ENCODE measurements around the gene MMD2. TPM values are rescaled to one million over a fixed set of nuclear protein-coding genes. Genes with fewer than 3 reads are reported as not detected.

The MMD2 gene
- total and polyA plus RNA-seq, 12 donors = not detected

GRCh38 chr7:4999369-4999950 lies 40.5 kb upstream of the MMD2 start:
- Histone ChIP-seq H3K9me3 (no peaks in the 10 kb centered on the region), H3K4me3 (no peak overlapping the region), H3K27me3 (no peaks in the 10 kb centered on the region), H3K27ac (no peak overlapping the region), H3K36me3 (peaks cover 0 to 69% (median 24%) of the 10 kb centered on the region in 9 donors), H3K4me1 (no peaks in the 10 kb centered on the region)
- WGBS, 2 donors = 93 to 96% methylated on average over 5 of the region's 5 CpGs
- ATAC-seq (no peak), DNase-seq (no peak)
- TF ChIP-seq CTCF (IDR thresholded peaks at IDR 0.05) = no peak
- intact Hi-C loops (cut with DNase I) = no loop called here

DNA sequence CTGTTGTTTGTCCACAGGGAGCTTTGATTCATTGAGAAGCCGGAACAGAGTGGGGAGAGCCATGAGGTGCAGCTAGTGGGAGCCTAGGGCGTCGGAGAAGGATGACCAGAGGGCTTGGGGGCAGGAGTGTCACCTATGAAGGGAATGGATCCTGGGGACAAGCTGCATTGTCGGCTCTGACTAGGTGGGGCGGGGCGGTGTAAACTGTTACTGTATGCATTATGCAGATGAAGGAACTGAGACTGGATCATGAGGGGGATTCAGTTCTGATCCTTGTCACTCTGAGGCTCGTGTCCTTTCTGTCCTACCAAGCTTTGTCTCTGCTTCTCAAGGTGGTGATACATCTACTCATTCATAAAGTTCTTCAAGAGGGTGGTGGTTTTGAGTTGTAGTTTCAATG lies 39.9 kb upstream of the MMD2 start:
- ATAC-seq = no peak
- no peak for DNase-seq
- H3K36me3 ChIP-seq = peaks cover 0 to 73% (median 30%) of the 10 kb centered on the region in 9 donors
- H3K9me3 ChIP-seq = no peaks in the 10 kb centered on the region
- H3K4me1 ChIP-seq = no peaks in the 10 kb centered on the region
- WGBS, 2 donors = 91 to 96% methylated on average over 7 of the region's 7 CpGs
- no peak for TF ChIP-seq CTCF (IDR thresholded peaks at IDR 0.05)
- H3K27me3 ChIP-seq = no peaks in the 10 kb centered on the region
- no peak overlapping the region for H3K27ac ChIP-seq
- intact Hi-C loops (cut with DNase I) = no loop called here
- no peak overlapping the region for H3K4me3 ChIP-seq

DNA sequence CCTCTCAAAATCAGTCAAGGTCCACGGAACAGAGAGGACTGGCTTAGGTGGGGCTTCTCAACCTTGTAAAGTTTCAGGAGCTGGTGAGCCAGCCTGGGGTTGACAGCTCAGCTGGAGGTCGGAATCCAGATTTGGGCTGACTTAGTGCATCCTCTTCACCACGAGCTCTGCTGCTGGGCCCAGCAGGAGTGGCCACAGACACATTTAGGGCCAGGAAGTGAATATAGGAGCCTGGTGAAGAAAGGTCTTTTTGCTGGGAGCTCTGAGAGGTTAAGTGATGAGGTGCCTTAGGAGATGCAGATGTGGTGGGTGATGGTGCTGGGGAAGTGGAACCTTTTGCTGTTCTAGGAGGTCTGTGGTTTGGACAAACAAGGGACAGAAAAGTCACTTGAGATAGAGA lies 39.3 kb upstream of the MMD2 start:
- WGBS, 2 donors = 91 to 95% methylated on average over 3 of the region's 3 CpGs
- H3K27me3 ChIP-seq = no peaks in the 10 kb centered on the region
- ATAC-seq (no peak), DNase-seq (no peak)
- no peak for TF ChIP-seq CTCF (IDR thresholded peaks at IDR 0.05)
- no peak overlapping the region for H3K27ac ChIP-seq
- intact Hi-C loops (cut with DNase I) = no loop called here
- no peaks in the 10 kb centered on the region for H3K4me1 ChIP-seq
- H3K9me3 ChIP-seq = no peaks in the 10 kb centered on the region
- H3K36me3 ChIP-seq = peaks cover 0 to 78% (median 35%) of the 10 kb centered on the region in 9 donors
- no peak overlapping the region for H3K4me3 ChIP-seq

DNA sequence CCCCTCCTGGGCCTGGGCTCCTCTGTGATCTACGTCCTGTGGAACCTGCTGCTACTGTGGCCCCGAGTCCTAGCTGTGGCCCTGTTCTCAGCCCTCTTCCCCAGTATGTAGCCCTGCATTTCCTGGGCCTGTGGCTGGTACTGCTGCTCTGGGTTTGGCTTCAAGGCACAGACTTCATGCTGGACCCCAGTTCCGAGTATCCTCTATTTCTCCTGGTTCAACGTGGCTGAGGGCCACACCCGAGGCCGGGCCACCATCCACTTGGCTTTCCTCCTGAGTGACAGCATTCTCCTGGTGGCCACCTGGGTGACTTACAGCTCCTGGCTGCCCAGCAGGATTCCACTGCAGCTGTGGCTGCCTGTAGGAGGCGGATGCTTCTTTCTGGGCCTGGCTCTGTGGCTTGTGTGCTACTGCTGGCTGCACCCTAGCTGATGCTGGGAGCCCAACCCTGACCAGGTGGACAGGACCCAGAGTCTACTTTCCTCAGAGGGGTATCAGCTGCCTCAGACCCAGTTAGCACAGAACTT lies 37.8 kb upstream of the MMD2 start:
- intact Hi-C loops (cut with DNase I) = no loop called here
- ATAC-seq (no peak), DNase-seq (no peak)
- Histone ChIP-seq H3K4me1 (no peaks in the 10 kb centered on the region), H3K4me3 (no peak overlapping the region), H3K27me3 (no peaks in the 10 kb centered on the region), H3K36me3 (peaks cover 0 to 83% (median 46%) of the 10 kb centered on the region in 9 donors), H3K27ac (no peak overlapping the region), H3K9me3 (no peaks in the 10 kb centered on the region)
- TF ChIP-seq CTCF (IDR thresholded peaks at IDR 0.05) = no peak
- WGBS, 2 donors = 87 to 94% methylated on average over 7 of the region's 7 CpGs

Data from heart right ventricle (tissue), 16 donors.